ENCODE measurements around the gene TRPV4. TPM values are rescaled to one million over a fixed set of nuclear protein-coding genes. Genes with fewer than 3 reads are reported as not detected.

TRPV4 gene
- total RNA-seq, 1 experiment from 2014 or later, result 3.1 TPM

GRCh38 chr12:109832541-109833306 lies 474 bp downstream of the TRPV4 start:
- H3K9me3 ChIP-seq (ENCODE audit: insufficient read depth, low read depth), result no peaks in the 10 kb centered on the region
- BruUV-seq (replicated peaks), result no TSS peak
- H3K79me2 ChIP-seq (ENCODE audit: low read depth), result no peaks in the 10 kb centered on the region
- TF ChIP-seq EZH2 (IDR thresholded peaks at IDR 0.05; ENCODE audit: low read depth) (no peak), CTCF (conservative IDR thresholded peaks at IDR 0.05) (no peak)
- H3K4me2 ChIP-seq, result peak overlapping the region; percentile 19; the same call in 1 of the 2 replicates
- ChIA-PET POLR2A (ENCODE audit: unreplicated experiment) (no interaction called here), CTCF (no interaction called here)
- peaks cover 11% of the 10 kb centered on the region for H3K4me1 ChIP-seq (replicated peaks; ENCODE audit: insufficient read depth)
- no peaks in the 10 kb centered on the region for H3K27me3 ChIP-seq (ENCODE audit: insufficient read depth, low read depth)
- H3K27ac ChIP-seq, result no peak overlapping the region
- DNase-seq, result no peak
- H4K20me1 ChIP-seq (ENCODE audit: insufficient read depth), result no peaks in the 10 kb centered on the region
- no peak overlapping the region for H2AFZ ChIP-seq
- no peaks in the 10 kb centered on the region for H3K36me3 ChIP-seq (ENCODE audit: low read depth)
- intact Hi-C loops (cut with micrococcal nuclease; ENCODE audit: unreplicated experiment), result no loop called here
- H3K9me2 ChIP-seq (ENCODE audit: insufficient read depth), result no peaks in the 10 kb centered on the region
- no peak overlapping the region; the same call in 1 of the 2 replicates for H3K4me3 ChIP-seq
- H3F3A ChIP-seq (ENCODE audit: insufficient read depth, low read depth), result peaks cover 10% of the 10 kb centered on the region; the same call in 1 of the 2 replicates

GRCh38 chr12:109831929-109832328 lies 1.3 kb downstream of the TRPV4 start:
- Histone ChIP-seq H3K27me3 (ENCODE audit: insufficient read depth, low read depth) (no peaks in the 10 kb centered on the region), H2AFZ (no peak overlapping the region), H3K36me3 (ENCODE audit: low read depth) (no peaks in the 10 kb centered on the region), H3K4me3 (no peak overlapping the region), H3K4me2 (no peak overlapping the region), H3K4me1 (replicated peaks; ENCODE audit: insufficient read depth) (peaks cover 3% of the 10 kb centered on the region; the same call in 1 of the 2 replicates), H3K9me2 (ENCODE audit: insufficient read depth) (no peaks in the 10 kb centered on the region), H3F3A (ENCODE audit: insufficient read depth, low read depth) (peaks cover 2% of the 10 kb centered on the region; the same call in 1 of the 2 replicates), H3K9me3 (ENCODE audit: insufficient read depth, low read depth) (no peaks in the 10 kb centered on the region), H3K27ac (no peak overlapping the region), H3K79me2 (ENCODE audit: low read depth) (no peaks in the 10 kb centered on the region), H4K20me1 (ENCODE audit: insufficient read depth) (no peaks in the 10 kb centered on the region)
- POLR2A ChIA-PET (ENCODE audit: unreplicated experiment), result no interaction called here
- CTCF ChIA-PET, result no interaction called here
- TF ChIP-seq CTCF (conservative IDR thresholded peaks at IDR 0.05) (no peak), EZH2 (IDR thresholded peaks at IDR 0.05; ENCODE audit: low read depth) (no peak)
- intact Hi-C loops (cut with micrococcal nuclease; ENCODE audit: unreplicated experiment), result no loop called here
- no peak for DNase-seq
- BruUV-seq (replicated peaks), result TSS peak; percentile 26

GRCh38 chr12:109831365-109831764 lies 1.8 kb downstream of the TRPV4 start:
- H3K4me3 ChIP-seq, result no peak overlapping the region
- ChIA-PET CTCF (interaction anchor here (0.5 kb wide), 1 partner anchor 107 kb away, joined by 3 read pairs; no protein-coding TSS in a partner anchor), POLR2A (ENCODE audit: unreplicated experiment) (no interaction called here)
- no peak for DNase-seq
- H3K9me3 ChIP-seq (ENCODE audit: insufficient read depth, low read depth), result no peaks in the 10 kb centered on the region
- no peaks in the 10 kb centered on the region for H3K9me2 ChIP-seq (ENCODE audit: insufficient read depth)
- no peaks in the 10 kb centered on the region for H3K4me1 ChIP-seq (replicated peaks; ENCODE audit: insufficient read depth)
- TF ChIP-seq EZH2 (IDR thresholded peaks at IDR 0.05; ENCODE audit: low read depth), result no peak
- TF ChIP-seq CTCF (conservative IDR thresholded peaks at IDR 0.05), result no peak
- H2AFZ ChIP-seq, result no peak overlapping the region
- no peaks in the 10 kb centered on the region for H4K20me1 ChIP-seq (ENCODE audit: insufficient read depth)
- intact Hi-C loops (cut with micrococcal nuclease; ENCODE audit: unreplicated experiment), result no loop called here
- H3K4me2 ChIP-seq, result no peak overlapping the region
- no peaks in the 10 kb centered on the region for H3K27me3 ChIP-seq (ENCODE audit: insufficient read depth, low read depth)
- H3K27ac ChIP-seq, result no peak overlapping the region
- no peaks in the 10 kb centered on the region for H3K79me2 ChIP-seq (ENCODE audit: low read depth)
- no peaks in the 10 kb centered on the region; the same call in 1 of the 2 replicates for H3F3A ChIP-seq (ENCODE audit: insufficient read depth, low read depth)
- BruUV-seq (replicated peaks), result no TSS peak
- no peaks in the 10 kb centered on the region for H3K36me3 ChIP-seq (ENCODE audit: low read depth)

All from PC-9 (cell line).